A549 treated with AZD2906 at 1 μM for 4 hours (cell line): Measurements from ENCODE around the gene CFAP298. TPM values are rescaled to one million over a fixed set of nuclear protein-coding genes. Genes with fewer than 3 reads are reported as not detected.

Source experiments
- total RNA-seq: library from RNA; stranded (reverse); fragments of 200-300 nt; extraction: Qiagen RNA extraction; gene quantifications from 5 replicates; pipeline ENCODE4 v1.2.3, GENCODE V29; 2022

CFAP298 gene
- total RNA-seq, result 25.0 to 31.4 TPM (median 29.3 TPM) in 5 replicates

GRCh38 chr21:32612075-32612998 is at the start of gene CFAP298:
Gene CFAP298 (minus strand): TSS chr21:32612377. CDS start chr21:32612243, 134 bp downstream.

DNA sequence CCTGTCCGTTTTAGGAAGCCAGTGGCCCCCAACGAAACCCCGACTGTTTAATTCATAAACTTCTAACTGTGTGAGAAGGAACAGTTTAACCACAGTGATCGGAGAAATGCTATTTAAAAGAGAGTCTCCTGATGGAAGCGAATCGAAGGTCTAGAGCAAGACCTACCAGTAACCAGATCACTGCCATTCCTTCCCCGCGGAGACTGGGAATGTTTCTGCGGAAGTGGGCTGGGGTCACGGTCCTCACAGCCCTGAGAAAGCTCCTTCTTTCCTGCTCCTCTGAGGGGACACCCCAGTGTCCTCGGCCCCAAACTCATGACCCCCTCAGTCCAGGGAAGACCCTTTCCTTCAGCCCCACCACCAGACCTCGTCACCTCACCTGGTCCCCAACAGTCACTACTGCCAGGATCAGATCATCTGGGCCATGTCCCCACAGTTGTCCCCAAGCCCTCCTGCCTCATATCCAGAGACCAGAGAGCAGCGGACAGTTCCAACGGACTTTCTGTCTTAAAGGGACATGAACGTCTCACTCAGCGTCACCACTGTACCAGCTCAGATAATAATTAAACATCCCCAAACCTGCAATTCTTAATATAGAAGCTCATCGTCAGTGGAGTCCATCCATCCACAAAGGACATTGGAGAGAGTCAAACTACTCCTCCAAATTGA is 27.0 kb downstream of the CFAP298 start, which contains the start of gene TCP10L:
Gene TCP10L (minus strand): TSS at position 482 of the 669 bp plus-strand sequence. CDS start 1,219 bp downstream, outside the sequence.

Other genes starting within 250 kb of the CFAP298 start
- gene URB1, start 219.4 kb downstream of the CFAP298 start, total RNA-seq, result 11.4 to 13.8 TPM (median 12.8 TPM) in 5 replicates
- 49.3 to 58.4 TPM (median 56.6 TPM) in 5 replicates for gene EVA1C, start 199.7 kb downstream of the CFAP298 start, total RNA-seq
- 0.27 to 0.89 TPM (median 0.70 TPM) in 5 replicates for gene TCP10L, start 26.9 kb downstream of the CFAP298 start, total RNA-seq
- 2.0 to 2.4 TPM (median 2.3 TPM) in 5 replicates for gene SYNJ1, start 115.6 kb upstream of the CFAP298 start, total RNA-seq
- gene PAXBP1, start 159.4 kb upstream of the CFAP298 start, total RNA-seq, result 11.8 to 13.0 TPM (median 11.9 TPM) in 5 replicates